ENCODE measurements around the gene PTCD3. TPM values are rescaled to one million over a fixed set of nuclear protein-coding genes. Genes with fewer than 3 reads are reported as not detected.
A peak's percentile ranks its signal among the peaks of the same experiment; 100 is the strongest.

PTCD3 gene
- total RNA-seq, 2 donors from 2014 or later: 70.7 to 129 TPM

- DNase-seq (ENCODE audit: low spot score): no peak
- Histone ChIP-seq H3K36me3 (peaks cover 40% of the 10 kb centered on the region), H3K4me3 (no peak overlapping the region), H3K27ac (no peak overlapping the region), H3K4me1 (ENCODE audit: control insufficient read depth in 1 of 2, low read depth in 2 of 2) (peaks cover 10 to 25% of the 10 kb centered on the region in 2 donors), H3K27me3 (replicated peaks; ENCODE audit: insufficient read depth) (no peaks in the 10 kb centered on the region), H3K9me3 (no peaks in the 10 kb centered on the region)
- no peak for ATAC-seq (ENCODE audit: insufficient number of reproducible peaks, low FRiP score, low read depth)
- TF ChIP-seq CTCF (IDR thresholded peaks at IDR 0.05): no peak
Observed at GRCh38 chr2:86074256-86074655, 31.8 kb upstream of the PTCD3 start.

DNA sequence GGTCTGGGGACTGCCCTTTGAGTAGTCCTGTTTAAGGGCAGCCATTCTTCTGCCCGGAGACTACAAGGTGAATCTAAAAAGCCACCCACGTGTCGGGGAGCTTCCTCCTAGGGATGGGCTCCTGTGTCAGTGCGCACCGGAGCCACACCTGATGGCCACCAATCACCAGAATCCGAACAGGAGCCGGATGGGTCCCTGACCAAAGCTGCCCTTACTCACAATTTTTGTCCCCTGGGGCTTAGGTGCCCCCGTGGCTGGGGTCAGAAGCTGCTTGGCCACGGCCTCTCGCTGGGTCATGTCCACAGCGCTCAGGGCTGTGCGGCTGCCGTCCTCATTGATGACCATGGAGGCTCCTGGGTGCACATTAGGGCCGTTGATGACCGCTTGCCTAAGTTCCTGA, 31.2 kb upstream of the PTCD3 start:
- no peak for TF ChIP-seq CTCF (IDR thresholded peaks at IDR 0.05)
- H3K36me3 ChIP-seq: peaks cover 35% of the 10 kb centered on the region
- no peak overlapping the region for H3K4me3 ChIP-seq
- no peaks in the 10 kb centered on the region for H3K27me3 ChIP-seq (replicated peaks; ENCODE audit: insufficient read depth)
- no peak for ATAC-seq (ENCODE audit: insufficient number of reproducible peaks, low FRiP score, low read depth)
- peaks cover 10 to 28% of the 10 kb centered on the region in 2 donors for H3K4me1 ChIP-seq (ENCODE audit: control insufficient read depth in 1 of 2, low read depth in 2 of 2)
- no peak for DNase-seq (ENCODE audit: low spot score)
- no peak overlapping the region for H3K27ac ChIP-seq
- H3K9me3 ChIP-seq: no peaks in the 10 kb centered on the region

GRCh38 chr2:86075886-86076285, 30.1 kb upstream of the PTCD3 start:
- Histone ChIP-seq H3K36me3 (peaks cover 32% of the 10 kb centered on the region), H3K4me1 (ENCODE audit: control insufficient read depth in 1 of 2, low read depth in 2 of 2) (peaks cover 10 to 32% of the 10 kb centered on the region in 2 donors), H3K27ac (no peak overlapping the region), H3K27me3 (replicated peaks; ENCODE audit: insufficient read depth) (no peaks in the 10 kb centered on the region), H3K4me3 (no peak overlapping the region), H3K9me3 (no peaks in the 10 kb centered on the region)
- no peak for DNase-seq (ENCODE audit: low spot score)
- ATAC-seq (ENCODE audit: insufficient number of reproducible peaks, low FRiP score, low read depth): no peak
- no peak for TF ChIP-seq CTCF (IDR thresholded peaks at IDR 0.05)

DNA sequence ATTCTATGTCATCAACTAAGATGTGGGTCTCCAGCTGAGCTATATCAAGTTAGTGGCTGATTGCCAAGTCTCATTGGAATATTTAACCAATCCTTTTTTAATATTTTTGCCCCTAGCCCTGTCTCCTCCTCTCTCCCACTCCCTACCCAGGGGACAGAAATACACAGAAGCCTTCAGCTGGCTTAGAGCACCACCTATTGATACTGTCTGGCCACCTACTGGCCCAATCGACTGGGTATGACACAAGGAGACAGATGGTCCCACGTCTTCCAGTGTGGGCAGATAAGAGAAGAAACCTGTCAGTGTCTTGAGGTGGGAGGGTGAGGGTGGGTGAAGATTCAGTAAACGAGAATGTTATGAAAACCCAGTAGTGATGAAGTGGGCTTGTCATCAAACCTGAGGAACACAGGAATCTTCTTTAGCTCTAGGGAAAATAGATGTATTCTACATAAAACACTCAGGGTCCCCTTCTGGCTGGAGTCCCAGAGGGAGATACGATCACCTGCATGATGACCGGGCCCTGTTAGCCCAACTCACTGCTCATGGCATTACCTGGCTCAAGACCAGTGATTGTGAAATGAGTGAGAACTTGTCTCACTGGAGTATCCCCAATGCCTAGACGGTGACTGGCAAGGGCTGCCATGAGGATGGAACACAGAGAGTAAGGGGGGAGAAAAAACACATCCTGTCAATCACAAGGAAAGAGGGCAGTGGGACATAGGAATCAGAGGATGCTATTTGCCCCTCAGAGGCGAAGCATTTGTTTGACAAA, 27.1 kb upstream of the PTCD3 start:
- no peak overlapping the region for H3K27ac ChIP-seq
- no peaks in the 10 kb centered on the region for H3K9me3 ChIP-seq
- no peak for ATAC-seq (ENCODE audit: insufficient number of reproducible peaks, low FRiP score, low read depth)

More for the DNA sequence above, 27.1 kb upstream of the PTCD3 start:
- no peak for DNase-seq (ENCODE audit: low spot score)
- Histone ChIP-seq H3K4me1 (ENCODE audit: control insufficient read depth in 1 of 2, low read depth in 2 of 2) (peaks cover 0 to 7% of the 10 kb centered on the region in 2 donors), H3K4me3 (no peak overlapping the region), H3K36me3 (peaks cover 27% of the 10 kb centered on the region), H3K27me3 (replicated peaks; ENCODE audit: insufficient read depth) (no peaks in the 10 kb centered on the region)
- peak; percentile 42 for TF ChIP-seq CTCF (IDR thresholded peaks at IDR 0.05)

All from thoracic aorta (tissue), 2 donors.